ENCODE measurements around the gene POMC.
A peak's percentile ranks its signal among the peaks of the same experiment; 100 is the strongest.
"Not testable (repeated sequence)": the region's sequence is repeated elsewhere in the genome, so short reads cannot be mapped to it uniquely, and the experiment has no call there.

Gene POMC

DNA sequence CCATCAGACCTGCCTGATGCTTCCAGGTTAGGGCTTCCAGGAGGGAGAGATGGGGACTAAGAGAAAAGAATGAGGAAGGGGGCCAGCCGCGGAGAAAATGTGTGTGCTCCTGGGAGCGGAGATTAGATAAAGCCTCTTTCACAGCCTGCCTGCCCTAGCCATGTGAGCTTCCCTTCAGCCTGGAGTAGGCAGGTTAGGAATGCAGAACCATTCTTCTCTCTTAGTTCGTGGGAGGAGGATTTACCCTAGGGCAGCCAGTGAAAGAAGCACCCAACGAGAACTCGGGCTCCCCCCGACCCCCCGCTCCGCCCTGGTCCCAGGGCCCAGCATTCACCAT, 36.1 kb downstream of the POMC start:
- DNase-seq (ENCODE audit: low spot score), result peak; percentile 34

DNA sequence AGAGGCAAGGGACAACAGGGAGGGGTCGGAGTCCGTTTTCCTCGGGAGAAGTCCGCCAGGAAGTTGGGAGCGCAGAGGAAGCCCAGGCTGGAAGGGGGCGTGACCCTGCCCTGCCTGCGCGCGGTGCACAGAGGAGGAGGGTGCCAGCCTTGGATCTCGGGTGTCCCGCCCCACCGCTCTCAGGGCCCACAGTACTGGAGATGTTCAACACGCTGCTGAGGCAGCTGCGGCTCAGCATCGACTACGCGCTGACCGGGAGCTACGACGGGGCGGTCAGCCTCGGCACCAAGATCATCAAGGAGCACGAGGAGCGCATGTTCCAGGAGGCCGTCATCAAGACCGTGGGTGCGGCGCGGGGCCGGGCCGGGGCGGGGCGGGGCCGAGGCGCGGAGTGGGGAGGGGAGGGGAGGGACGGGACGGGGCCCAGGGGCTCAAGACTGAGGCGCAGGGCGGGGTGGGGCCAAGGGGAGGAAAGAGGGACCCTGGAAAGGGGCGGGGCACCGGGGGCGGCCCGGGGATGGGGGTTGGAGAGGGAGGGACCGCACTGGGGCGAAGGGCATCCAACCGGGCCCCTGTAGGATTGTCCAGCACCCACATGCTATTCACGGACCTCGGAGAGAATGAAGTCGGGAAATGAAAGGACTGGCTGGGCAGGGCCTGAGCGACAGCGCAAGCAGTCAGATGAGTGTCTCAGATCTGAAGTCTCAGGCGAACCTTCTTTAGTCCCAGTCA, 36.6 kb downstream of the POMC start:
- no peak for DNase-seq (ENCODE audit: low spot score)

DNA sequence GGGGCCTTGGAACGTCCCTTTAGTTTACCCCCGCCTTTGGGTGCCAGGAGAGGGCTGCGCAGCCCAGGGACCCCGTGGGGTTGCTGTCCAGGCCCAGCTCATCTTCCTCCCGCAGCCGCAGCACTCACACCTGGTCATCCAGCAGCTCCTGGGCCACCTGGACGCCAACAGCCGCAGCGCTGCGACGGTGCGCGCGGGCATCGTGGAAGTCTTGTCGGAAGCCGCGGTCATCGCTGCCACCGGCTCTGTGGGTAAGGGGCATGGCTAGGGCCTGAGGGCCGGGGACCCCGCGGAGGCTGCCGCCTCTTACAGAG, 37.2 kb downstream of the POMC start:
- DNase-seq (ENCODE audit: low spot score), result no peak

DNA sequence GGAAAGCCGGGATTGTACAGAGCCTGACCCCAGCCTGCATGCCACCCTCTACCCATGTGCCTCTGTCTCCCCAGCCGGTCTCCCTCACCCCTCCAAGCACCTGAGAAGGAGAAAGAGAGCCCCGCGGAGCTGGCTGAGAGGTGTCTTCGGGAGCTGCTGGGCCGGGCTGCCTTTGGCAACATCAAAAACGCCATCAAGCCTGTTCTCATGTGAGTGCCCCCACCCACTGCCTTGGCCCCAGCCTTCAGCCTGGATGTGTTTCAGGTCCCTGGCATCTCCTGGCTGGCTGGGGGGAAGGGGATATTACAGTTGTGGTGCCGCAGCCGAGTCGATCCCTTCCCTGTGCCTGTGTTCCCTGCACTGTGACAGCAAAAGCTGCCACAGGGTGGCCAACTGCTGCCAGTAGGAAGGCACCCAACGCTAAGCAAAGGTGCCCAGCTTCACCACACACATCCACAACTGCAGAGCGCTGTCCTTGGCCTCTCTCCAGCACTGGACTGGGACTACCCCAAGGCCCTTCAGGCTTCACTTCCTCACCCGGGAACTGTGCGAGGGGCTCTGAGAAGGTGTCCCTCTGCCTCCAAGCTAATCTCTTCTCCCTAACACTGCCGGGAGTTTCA, 38.4 kb downstream of the POMC start:
- no peak for DNase-seq (ENCODE audit: low spot score)

DNA sequence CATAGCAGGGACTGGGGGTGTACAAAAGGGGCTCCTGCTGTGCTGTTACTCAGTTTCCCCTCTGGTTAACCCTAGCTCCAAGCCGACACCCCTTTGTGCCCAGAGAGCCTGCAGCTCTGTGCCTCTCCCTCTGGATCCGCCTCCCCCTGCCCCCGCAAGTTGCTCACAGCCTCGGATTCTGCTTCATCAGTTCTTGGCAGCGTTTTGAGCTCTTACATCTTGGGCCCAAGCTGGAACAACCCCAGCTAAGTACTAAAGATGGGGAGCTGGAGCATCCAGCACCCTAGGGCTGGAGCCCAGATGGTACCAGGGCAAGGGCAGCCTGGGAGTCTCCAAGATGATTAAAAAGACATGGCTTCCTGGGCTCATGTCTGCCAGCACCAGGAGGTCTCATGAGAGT, 40.7 kb downstream of the POMC start:
- DNase-seq (ENCODE audit: low spot score), result no peak

DNA sequence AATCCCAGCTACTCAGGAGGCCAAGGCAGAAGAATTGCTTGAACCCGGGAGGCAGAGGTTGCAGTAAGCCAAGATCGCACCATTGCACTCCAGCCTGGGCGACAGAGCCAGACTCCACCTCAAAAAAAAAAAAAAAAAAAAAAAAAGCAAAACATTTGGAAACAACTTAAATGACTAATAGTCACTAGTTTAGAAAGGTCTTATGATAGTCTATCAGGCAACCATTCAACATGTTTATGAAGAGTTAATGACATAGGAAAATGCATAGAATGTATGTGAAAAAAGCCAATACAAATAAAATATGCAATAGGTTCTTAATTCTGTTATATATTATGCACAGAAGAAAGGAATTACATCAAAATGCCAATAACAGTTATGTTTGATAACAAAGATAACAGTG, 41.3 kb downstream of the POMC start:
- DNase-seq (ENCODE audit: low spot score), result not testable (repeated sequence)

DNA sequence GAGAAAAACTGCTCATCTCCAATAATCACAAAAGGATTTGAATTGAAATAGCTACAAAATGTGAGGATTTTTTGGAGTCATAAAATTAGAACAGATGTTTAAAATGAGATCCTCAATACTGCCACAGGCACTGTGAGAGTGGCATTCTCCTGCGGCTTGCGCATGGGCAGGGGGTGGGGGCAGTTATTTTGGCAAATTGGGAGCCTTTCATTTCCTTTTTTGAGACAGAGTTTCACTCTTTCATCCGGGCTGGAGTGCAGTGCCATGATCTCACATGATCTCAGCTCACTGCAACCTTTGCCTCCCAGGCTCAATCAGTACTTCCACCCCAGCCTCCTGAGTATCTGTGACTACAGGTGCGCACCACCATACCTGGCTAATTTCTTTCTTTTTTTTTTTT, 42.4 kb downstream of the POMC start:
- DNase-seq (ENCODE audit: low spot score), result no peak

DNA sequence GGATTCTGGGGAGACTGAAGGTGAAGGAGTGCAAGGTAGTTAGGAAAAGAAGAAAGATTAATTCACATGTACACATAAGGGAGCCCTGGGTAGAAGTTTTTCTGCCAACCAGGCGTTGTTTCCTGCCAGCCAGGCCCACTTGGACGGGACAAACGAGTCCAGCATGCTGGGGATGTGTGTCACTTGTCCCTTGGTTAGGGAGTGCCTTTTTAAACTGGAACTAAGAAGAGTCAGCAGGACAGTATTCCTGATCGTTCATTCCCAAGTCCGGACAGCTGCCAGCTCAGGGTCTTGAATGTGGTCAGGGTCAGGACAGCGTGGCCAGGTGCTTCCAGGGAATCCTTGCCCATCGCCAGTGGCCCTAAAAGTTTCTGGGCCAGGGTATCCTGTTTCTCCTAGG, 43.2 kb downstream of the POMC start:
- no peak for DNase-seq (ENCODE audit: low spot score)

DNA sequence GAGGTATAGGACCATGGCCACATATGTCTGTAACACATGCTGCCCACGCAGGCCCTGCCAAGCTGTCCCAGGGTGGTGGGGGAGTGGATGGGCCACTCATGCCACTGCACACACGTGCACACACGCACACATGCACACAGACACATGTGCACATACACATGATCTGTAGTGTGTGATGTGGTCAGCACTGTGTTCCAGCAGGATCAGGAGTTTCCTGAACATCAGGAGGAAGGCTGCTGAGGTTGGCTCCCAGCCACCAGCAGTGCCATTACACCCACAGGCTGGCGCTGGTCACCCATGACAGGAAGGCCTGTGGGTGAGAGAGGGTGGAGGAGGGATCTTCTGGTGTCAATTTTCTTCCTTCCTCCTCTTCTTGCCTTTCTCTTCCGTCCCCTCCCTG, 44.7 kb downstream of the POMC start:
- DNase-seq (ENCODE audit: low spot score), result no peak

DNA sequence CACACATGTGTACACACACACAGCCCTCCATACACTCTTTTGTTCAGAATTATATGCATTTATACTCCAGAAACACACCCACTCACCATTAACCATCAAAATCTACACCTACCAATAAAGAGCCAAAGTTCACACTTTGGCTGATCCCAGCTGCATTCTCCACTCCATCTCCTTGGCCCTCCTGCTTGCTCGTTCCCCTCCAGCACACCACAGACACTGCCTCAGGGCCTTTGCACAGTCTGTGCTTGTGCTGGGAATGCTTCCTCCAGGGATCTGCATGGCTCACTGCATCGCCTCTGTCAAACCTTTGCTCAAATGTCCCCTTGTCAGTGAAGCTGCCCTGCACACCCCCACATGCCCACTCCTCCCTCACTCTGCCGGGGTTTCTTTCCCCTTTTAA, 46.0 kb downstream of the POMC start:
- DNase-seq (ENCODE audit: low spot score), result no peak

DNA sequence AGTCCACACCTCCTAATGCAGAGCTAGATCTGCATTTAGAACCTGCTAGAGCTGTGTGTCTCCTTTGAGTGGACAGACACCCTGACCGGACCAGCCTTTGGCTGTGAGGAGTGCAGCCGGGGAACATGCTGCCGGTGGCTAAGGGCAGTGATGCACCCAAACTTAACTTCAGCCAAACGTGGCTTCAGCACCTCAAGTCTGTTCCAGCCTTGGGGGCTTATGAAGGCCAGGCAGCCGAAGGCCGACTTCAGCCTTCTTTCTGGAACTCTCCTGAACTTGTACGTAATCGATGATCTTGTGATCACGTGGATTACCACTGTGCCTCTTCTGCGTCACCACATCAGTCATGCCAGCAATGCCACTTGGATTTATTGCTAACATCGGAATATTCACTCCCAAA, 49.1 kb downstream of the POMC start:
- DNase-seq (ENCODE audit: low spot score), result no peak

DNA sequence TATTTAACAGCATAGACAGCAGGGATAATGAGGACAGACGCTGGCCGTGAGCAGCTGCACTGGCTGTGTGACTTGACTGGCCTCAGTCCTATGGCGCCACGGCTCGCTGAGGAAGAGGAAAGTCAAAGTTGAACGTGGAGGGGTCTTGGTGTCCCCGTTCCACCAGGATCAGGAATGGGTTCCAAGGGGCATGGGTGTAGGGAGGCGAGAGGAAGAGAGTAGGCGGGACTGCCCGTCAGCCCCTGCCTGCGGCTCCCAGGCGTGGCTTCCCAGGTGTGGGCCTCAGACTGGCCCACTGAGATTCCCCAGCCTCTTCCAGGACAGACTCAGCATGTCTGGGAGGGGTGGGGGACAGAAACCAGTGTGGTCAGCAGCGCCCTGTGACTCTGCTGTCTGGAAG, 51.4 kb downstream of the POMC start:
- DNase-seq (ENCODE audit: low spot score), result no peak

DNA sequence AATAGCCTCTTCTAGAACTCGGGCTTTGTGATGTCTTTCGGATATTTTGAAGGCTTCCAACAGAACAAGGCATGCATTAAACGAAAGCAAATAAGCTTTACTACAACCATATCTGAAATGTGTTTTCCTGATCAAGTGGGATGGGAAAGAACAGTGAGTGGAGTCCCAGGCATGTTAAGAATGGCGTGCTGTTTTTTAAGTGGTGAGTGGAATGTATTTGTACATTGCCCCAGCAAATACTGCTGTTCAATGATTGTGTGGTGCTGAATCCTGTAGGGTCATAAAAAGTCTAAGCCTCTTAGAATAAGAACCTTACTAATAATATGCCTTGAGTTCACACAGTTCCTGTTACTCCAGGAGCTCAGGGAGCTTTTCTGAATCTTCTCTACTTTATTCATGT, 52.5 kb downstream of the POMC start:
- no peak for DNase-seq (ENCODE audit: low spot score)

DNA sequence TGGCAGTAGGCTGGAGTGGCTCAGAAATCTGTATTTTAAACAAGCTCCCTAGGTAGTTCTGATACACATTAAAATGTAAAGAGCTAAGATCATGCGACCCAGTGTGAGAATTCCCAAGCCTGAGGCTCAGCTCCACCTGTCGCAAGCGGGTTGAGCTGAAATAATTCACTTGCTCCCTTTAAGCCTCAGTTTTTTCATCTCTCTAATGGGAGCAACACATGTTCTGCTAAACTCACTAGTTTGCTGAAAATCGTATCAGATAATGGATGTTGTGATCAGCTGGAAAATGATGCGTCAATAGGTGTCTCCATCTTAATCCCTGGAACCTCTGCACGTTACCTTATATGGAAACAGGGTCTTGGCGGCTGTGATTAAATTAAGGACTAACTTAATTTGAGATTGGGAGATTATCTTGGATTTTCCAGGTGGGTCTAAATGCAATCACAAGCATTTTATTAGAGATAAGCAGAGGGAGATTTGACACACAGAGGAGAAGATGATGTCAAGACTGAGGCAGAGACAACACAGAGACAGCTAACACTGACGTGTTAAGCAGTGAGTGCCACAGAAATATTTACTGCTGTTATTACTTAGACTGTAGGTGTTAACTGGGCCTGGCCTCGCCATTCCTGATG, 53.0 kb downstream of the POMC start:
- no peak for DNase-seq (ENCODE audit: low spot score)

DNA sequence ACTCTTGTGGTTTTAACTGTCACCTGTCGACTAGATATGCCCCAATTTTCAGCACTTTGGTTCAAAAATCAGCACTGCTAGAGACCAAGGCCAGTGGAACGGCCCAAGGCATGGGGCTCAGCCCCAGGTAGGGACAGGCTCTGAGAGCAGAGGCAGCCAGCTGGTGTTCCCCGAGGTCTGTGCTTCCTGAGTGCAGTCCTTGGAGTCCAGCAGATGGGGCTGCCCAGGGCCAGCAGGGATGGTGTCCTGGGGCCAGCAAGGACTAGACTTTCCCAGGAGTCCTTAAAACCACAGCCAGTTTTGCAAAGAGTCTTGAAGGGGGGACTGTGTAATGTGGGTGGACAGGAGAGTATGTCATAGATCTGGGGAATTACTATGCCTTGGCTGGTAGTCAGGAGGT, 56.3 kb downstream of the POMC start:
- DNase-seq (ENCODE audit: low spot score), result no peak
